Motor neuron (in vitro differentiated cells): ENCODE data around the gene FAM210A. TPM values are rescaled to one million over a fixed set of nuclear protein-coding genes. Genes with fewer than 3 reads are reported as not detected.
A peak's percentile ranks its signal among the peaks of the same experiment; 100 is the strongest.

Experiments
- ATAC-seq, 8 experiments: fragments of 200-7000 bp; cut with Tn5 transposase; replicated peaks in 6 of 8; 2 replicates each; pipeline ENCODE4 v1.8.0; 2021; ENCODE audit warnings: mild to moderate bottlenecking in 8 of 8, moderate library complexity in 8 of 8
- H3K27ac ChIP-seq, 2 donors: fragments of 250-450 bp; sonication (Bioruptor Pico); 2 replicates each; pipeline ENCODE4 v1.9.0; 2021; ENCODE audit warnings: antibody characterized with exemption in 2 of 2, mild to moderate bottlenecking in 2 of 2, moderate library complexity in 1 of 2
- H3K4me1 ChIP-seq, 2 donors: fragments of 250-450 bp; sonication (Bioruptor Pico); replicated peaks in 1 of 2; 2 replicates each; pipeline ENCODE4 v1.6.1; 2021; ENCODE audit warnings: antibody characterized with exemption in 2 of 2, mild to moderate bottlenecking in 2 of 2, moderate library complexity in 1 of 2
- H3K4me3 ChIP-seq, 5 donors: fragments of 250-450 bp; sonication (Bioruptor Pico); 2 replicates each; pipeline ENCODE4 v1.9.0; 2021; ENCODE audit warnings: antibody characterized with exemption in 5 of 5, mild to moderate bottlenecking in 5 of 5, moderate library complexity in 4 of 5
- WGBS, 10 experiments: fragments of 450-650 bp; shearing (Covaris generic); methylation state at CpG; one replicate each; pipeline ENCODE4 v1.0.0; 2022; 5-methylcytosine and 5-hydroxymethylcytosine counted together
- in situ Hi-C, 9 experiments: fragments of 400-800 bp; cut with MboI; loops; one replicate each; pipeline ENCODE4 v1.15.0; 2021; ENCODE audit warnings: low sequenced_read_pairs in 9 of 9, low pct_unique_long_range_greater_than_20kb in 2 of 9; ENCODE audit not compliant: unreplicated experiment in 9 of 9
- total RNA-seq, 8 experiments: library from RNA; unstranded; fragments of 300-600 nt; gene quantifications; 2 replicates each; pipeline versions ENCODE4 v1.2.3 to v1.2.4, GENCODE V29; 2022

Gene FAM210A
- total RNA-seq, 8 experiments from 2014 or later = 7.5 to 15.8 (median 13.3) TPM

- Histone ChIP-seq H3K27ac (no peak overlapping the region), H3K4me1 (no peaks in the 10 kb centered on the region), H3K4me3 (no peak overlapping the region)
- in situ Hi-C loops = no loop called here
- 17 to 82% (median 60%) methylated on average over 1 to 8 of the region's 10 CpGs for WGBS, 10 experiments
- peak in 3 of 8 experiments; percentile 12 to 28 (median 16) for ATAC-seq
Measured at GRCh38 chr18:13623348-13623747, 103.0 kb downstream of the FAM210A start.

- in situ Hi-C loops = no loop called here
- Histone ChIP-seq H3K4me1 (no peaks in the 10 kb centered on the region), H3K4me3 (no peak overlapping the region), H3K27ac (no peak overlapping the region)
- ATAC-seq = no peak
- WGBS, 10 experiments = 58 to 100% (median 87%) methylated on average over 1 to 5 of the region's 8 CpGs; no CpG with 5 or more reads in 3 of the 10 experiments
Measured at GRCh38 chr18:13622751-13623150, 103.6 kb downstream of the FAM210A start.

GRCh38 chr18:13621886-13622619 is 104.3 kb downstream of the FAM210A start:
- H3K4me1 ChIP-seq = no peaks in the 10 kb centered on the region
- WGBS, 10 experiments = 20 to 100% (median 77%) methylated on average over 1 to 4 of the region's 19 CpGs; no CpG with 5 or more reads in 2 of the 10 experiments
- in situ Hi-C loops = no loop called here
- H3K27ac ChIP-seq = no peak overlapping the region
- no peak overlapping the region for H3K4me3 ChIP-seq
- no peak for ATAC-seq

- no peak for ATAC-seq
- Histone ChIP-seq H3K27ac (no peak overlapping the region), H3K4me1 (no peaks in the 10 kb centered on the region), H3K4me3 (no peak overlapping the region)
- 86% methylated on average over 10 of the region's 23 CpGs; no CpG with 5 or more reads in 9 of the 10 experiments for WGBS, 10 experiments
- in situ Hi-C loops = no loop called here
Measured at GRCh38 chr18:13621446-13621849, 104.9 kb downstream of the FAM210A start.

- no peaks in the 10 kb centered on the region for H3K4me1 ChIP-seq
- WGBS, 10 experiments = 20 to 100% (median 78%) methylated on average over 1 to 14 of the region's 29 CpGs; no CpG with 5 or more reads in 4 of the 10 experiments
- no peak overlapping the region for H3K4me3 ChIP-seq
- no peak for ATAC-seq
- H3K27ac ChIP-seq = no peak overlapping the region
- in situ Hi-C loops = no loop called here
Measured at GRCh38 chr18:13620818-13621445, 105.4 kb downstream of the FAM210A start.

- in situ Hi-C loops = no loop called here
- WGBS, 10 experiments = 56 to 100% (median 84%) methylated on average over 1 to 5 of the region's 10 CpGs; no CpG with 5 or more reads in 6 of the 10 experiments
- H3K4me3 ChIP-seq = no peak overlapping the region
- no peak for ATAC-seq
- H3K4me1 ChIP-seq = no peaks in the 10 kb centered on the region
- H3K27ac ChIP-seq = no peak overlapping the region
Measured at GRCh38 chr18:13620206-13620672, 106.1 kb downstream of the FAM210A start.

GRCh38 chr18:13619505-13620205 is 106.7 kb downstream of the FAM210A start:
- Histone ChIP-seq H3K4me3 (no peak overlapping the region), H3K4me1 (no peaks in the 10 kb centered on the region), H3K27ac (no peak overlapping the region)
- 50 to 100% (median 93%) methylated on average over 1 to 8 of the region's 20 CpGs; no CpG with 5 or more reads in 6 of the 10 experiments for WGBS, 10 experiments
- no peak for ATAC-seq
- in situ Hi-C loops = no loop called here

GRCh38 chr18:13618760-13619438 is 107.5 kb downstream of the FAM210A start:
- Histone ChIP-seq H3K4me1 (no peaks in the 10 kb centered on the region), H3K4me3 (no peak overlapping the region), H3K27ac (no peak overlapping the region)
- 40 to 100% (median 84%) methylated on average over 1 to 8 of the region's 13 CpGs; no CpG with 5 or more reads in 3 of the 10 experiments for WGBS, 10 experiments
- in situ Hi-C loops = no loop called here
- ATAC-seq = no peak

GRCh38 chr18:13617826-13618515 is 108.4 kb downstream of the FAM210A start:
- 20 to 75% (median 56%) methylated on average over 1 to 9 of the region's 9 CpGs for WGBS, 10 experiments
- Histone ChIP-seq H3K27ac (no peak overlapping the region), H3K4me1 (no peaks in the 10 kb centered on the region), H3K4me3 (no peak overlapping the region)
- ATAC-seq = no peak
- in situ Hi-C loops = no loop called here

GRCh38 chr18:13616525-13617035 is 109.8 kb downstream of the FAM210A start:
- Histone ChIP-seq H3K4me3 (no peak overlapping the region), H3K27ac (no peak overlapping the region), H3K4me1 (peaks cover 0 to 2% of the 10 kb centered on the region in 2 donors)
- ATAC-seq = no peak
- in situ Hi-C loops = no loop called here
- WGBS, 10 experiments = 60 to 97% (median 80%) methylated on average over 2 to 7 of the region's 15 CpGs; no CpG with 5 or more reads in 6 of the 10 experiments

- Histone ChIP-seq H3K4me3 (no peak overlapping the region), H3K4me1 (peaks cover 0 to 5% of the 10 kb centered on the region in 2 donors), H3K27ac (no peak overlapping the region)
- no peak for ATAC-seq
- 0 to 80% (median 38%) methylated on average over 1 of the region's 5 CpGs; no CpG with 5 or more reads in 7 of the 10 experiments for WGBS, 10 experiments
- in situ Hi-C loops = no loop called here
Measured at GRCh38 chr18:13616041-13616440, 110.3 kb downstream of the FAM210A start.

- peak in 2 of 8 experiments; percentile 4 to 53 for ATAC-seq
- in situ Hi-C loops = no loop called here
- Histone ChIP-seq H3K4me3 (no peak overlapping the region), H3K4me1 (peaks cover under 1 to 11% of the 10 kb centered on the region in 2 donors), H3K27ac (no peak overlapping the region)
- 36 to 94% (median 65%) methylated on average over 1 to 7 of the region's 8 CpGs; no CpG with 5 or more reads in 1 of the 10 experiments for WGBS, 10 experiments
Measured at GRCh38 chr18:13615432-13615861, 110.9 kb downstream of the FAM210A start.
